Brain microvascular endothelial cell (primary cell): Measurements from ENCODE around the gene NRP1.

Source experiments
- DNase-seq: peaks from one replicate; pipeline ENCODE4 v3.0.0-alpha.2; 2020
- H3K27ac ChIP-seq: fragments of 250-450 bp; sonication (Bioruptor Pico); 2 replicates; pipeline ENCODE4 v1.5.1; 2020; ENCODE audit warnings: mild to moderate bottlenecking, moderate library complexity
- H3K27me3 ChIP-seq: fragments of 250-450 bp; sonication (Bioruptor Pico); replicated peaks from 2 replicates; pipeline ENCODE4 v1.5.1; 2020; ENCODE audit warnings: mild to moderate bottlenecking
- H3K36me3 ChIP-seq: fragments of 250-450 bp; sonication (Bioruptor Pico); replicated peaks from 2 replicates; pipeline ENCODE4 v1.5.1; 2020; ENCODE audit warnings: mild to moderate bottlenecking
- H3K4me3 ChIP-seq: 2 replicates; pipeline ENCODE4 v1.5.1; 2011; ENCODE audit warnings: low read depth, mild to moderate bottlenecking, control low read depth, low read length, moderate library complexity
- CTCF ChIP-seq: IDR thresholded peaks from 2 replicates; pipeline ENCODE4 v1.5.1; 2011; ENCODE audit warnings: low read depth, mild to moderate bottlenecking, moderate library complexity, low read length, control low read depth, inconsistent platforms; ENCODE audit errors: missing control alignments
- in situ Hi-C: cut with HindIII; loops from 2 replicates; pipeline ENCODE4 v1.10.0; 2017; ENCODE audit warnings: low sequenced_read_pairs, low pct_ligation_motif_present

The NRP1 gene

GRCh38 chr10:33267708-33268107, 66.8 kb downstream of the NRP1 start:
- no peak overlapping the region for H3K27ac ChIP-seq

GRCh38 chr10:33265621-33266020, 68.8 kb downstream of the NRP1 start:
- H3K36me3 ChIP-seq = peaks cover 53% of the 10 kb centered on the region
- no peak for DNase-seq
- in situ Hi-C loops = no loop called here
- no peaks in the 10 kb centered on the region for H3K27me3 ChIP-seq
- no peak for TF ChIP-seq CTCF
- H3K4me3 ChIP-seq = no peak overlapping the region
- peak overlapping the region; percentile 7 for H3K27ac ChIP-seq

More at GRCh38 chr10:33267708-33268107, 66.8 kb downstream of the NRP1 start:
- DNase-seq = no peak
- TF ChIP-seq CTCF = no peak
- Histone ChIP-seq H3K4me3 (no peak overlapping the region), H3K36me3 (peaks cover 50% of the 10 kb centered on the region), H3K27me3 (no peaks in the 10 kb centered on the region)
- in situ Hi-C loops = no loop called here

GRCh38 chr10:33263453-33263852, 71.0 kb downstream of the NRP1 start:
- Histone ChIP-seq H3K4me3 (no peak overlapping the region), H3K27me3 (no peaks in the 10 kb centered on the region), H3K27ac (peak overlapping the region; percentile 96), H3K36me3 (peaks cover 40% of the 10 kb centered on the region)
- TF ChIP-seq CTCF = no peak
- in situ Hi-C loops = no loop called here
- no peak for DNase-seq

GRCh38 chr10:33262871-33263270, 71.6 kb downstream of the NRP1 start:
- Histone ChIP-seq H3K4me3 (no peak overlapping the region), H3K27me3 (no peaks in the 10 kb centered on the region), H3K27ac (peak overlapping the region; percentile 96), H3K36me3 (peaks cover 41% of the 10 kb centered on the region)
- in situ Hi-C loops = no loop called here
- no peak for DNase-seq
- no peak for TF ChIP-seq CTCF

GRCh38 chr10:33260403-33261149, 73.9 kb downstream of the NRP1 start:
- no peaks in the 10 kb centered on the region for H3K27me3 ChIP-seq
- DNase-seq = no peak
- no peak for TF ChIP-seq CTCF
- H3K4me3 ChIP-seq = no peak overlapping the region
- in situ Hi-C loops = no loop called here
- no peak overlapping the region for H3K27ac ChIP-seq
- peaks cover 44% of the 10 kb centered on the region for H3K36me3 ChIP-seq

GRCh38 chr10:33258967-33259366, 75.5 kb downstream of the NRP1 start:
- no peak overlapping the region for H3K4me3 ChIP-seq
- H3K27me3 ChIP-seq = no peaks in the 10 kb centered on the region
- no peak for TF ChIP-seq CTCF
- peak; percentile 60 for DNase-seq
- in situ Hi-C loops = no loop called here
- peak overlapping the region; percentile 70 for H3K27ac ChIP-seq
- peaks cover 53% of the 10 kb centered on the region for H3K36me3 ChIP-seq
